Metanephros (tissue), 2 donors: Measurements from ENCODE around the gene C16orf90. TPM values are rescaled to one million over a fixed set of nuclear protein-coding genes. Genes with fewer than 3 reads are reported as not detected.

Experiments
- small RNA-seq: library from RNA; depleted of rRNA; stranded (forward); fragments of <200 nt; gene quantifications from one replicate; pipeline ENCODE3, GENCODE V24; 2014; ENCODE audit warnings: low replicate concordance
- total RNA-seq: library from RNA; depleted of rRNA; stranded (reverse); fragments of >200 nt; gene quantifications from one replicate; pipeline ENCODE4 v1.2.3, GENCODE V29; 2014

Gene C16orf90
- not detected for total RNA-seq

GRCh38 chr16:3495176-3495575 is at the start of gene C16orf90:
Gene C16orf90 (minus strand): TSS chr16:3495489. CDS start chr16:3495421, 68 bp downstream.

Small RNA genes lying within 50 kb of the gene (small RNA-seq; reads per million reads assigned to genes)
- gene MIR6126 = not detected

Other genes starting within 250 kb of the C16orf90 start
- 2.9 TPM for gene MEFV, start 238.9 kb downstream of the C16orf90 start, total RNA-seq
- gene ZNF263, start 212.0 kb downstream of the C16orf90 start, total RNA-seq = 55.0 TPM
- gene TIGD7, start 190.1 kb downstream of the C16orf90 start, total RNA-seq = 14.2 TPM
- 36.3 TPM for gene ZNF75A, start 190.0 kb downstream of the C16orf90 start, total RNA-seq
- 1.3 TPM for gene OR2C1, start 139.6 kb downstream of the C16orf90 start, total RNA-seq
- 13.0 TPM for gene ZSCAN32, start 94.5 kb downstream of the C16orf90 start, total RNA-seq
- 9.0 TPM for gene ZNF174, start 94.3 kb downstream of the C16orf90 start, total RNA-seq
- gene ZNF597, start 52.0 kb downstream of the C16orf90 start, total RNA-seq = 2.7 TPM
- gene NAA60, start 51.8 kb downstream of the C16orf90 start, total RNA-seq = 27.6 TPM
- gene CLUAP1, start 5.5 kb upstream of the C16orf90 start, total RNA-seq = 16.9 TPM
- gene NLRC3, start 81.9 kb upstream of the C16orf90 start, total RNA-seq = 1.9 TPM
- 6.8 TPM for gene SLX4, start 116.1 kb upstream of the C16orf90 start, total RNA-seq
- 60.0 TPM for gene DNASE1, start 159.2 kb upstream of the C16orf90 start, total RNA-seq
- gene TRAP1, start 222.0 kb upstream of the C16orf90 start, total RNA-seq = 315 TPM